Bronchial epithelial cell (primary cell): ENCODE measurements around the gene NRIP3. TPM values are rescaled to one million over a fixed set of nuclear protein-coding genes. Genes with fewer than 3 reads are reported as not detected.
A peak's percentile ranks its signal among the peaks of the same experiment; 100 is the strongest.

Source experiments
- DNase-seq: peaks from one replicate; pipeline ENCODE4 v3.0.0-alpha.2; 2010; ENCODE audit warnings: low read depth
- FAIRE-seq: peaks from 2 replicates; lab custom pipeline; 2011; peaks lifted over from hg19 to GRCh38; lab: Jason Lieb, UNC
- H3K27me3 ChIP-seq: 2 replicates; pipeline ENCODE4 v1.5.1; 2011; ENCODE audit warnings: low read length; ENCODE audit not compliant: control insufficient read depth, insufficient read depth
- H3K36me3 ChIP-seq: 2 replicates; pipeline ENCODE4 v1.5.1; 2011; ENCODE audit warnings: low read length; ENCODE audit not compliant: control insufficient read depth, insufficient read depth
- H3K4me3 ChIP-seq: 2 replicates; pipeline ENCODE4 v1.5.1; 2011; ENCODE audit warnings: mild to moderate bottlenecking, low read depth, low read length, control low read depth
- CTCF ChIP-seq: IDR thresholded peaks from 2 replicates; pipeline ENCODE4 v1.5.1; 2011; ENCODE audit warnings: mild to moderate bottlenecking, moderate library complexity, low read length, control low read depth, inconsistent platforms; ENCODE audit not compliant: insufficient read depth, severe bottlenecking
- total RNA-seq: library from RNA; depleted of rRNA; stranded (reverse); fragments of >200 nt; gene quantifications from 2 replicates; pipeline ENCODE4 v1.2.1, GENCODE V29; 2014

NRIP3 gene
- total RNA-seq, 1 donor from 2014 or later = 1.6 TPM

DNA sequence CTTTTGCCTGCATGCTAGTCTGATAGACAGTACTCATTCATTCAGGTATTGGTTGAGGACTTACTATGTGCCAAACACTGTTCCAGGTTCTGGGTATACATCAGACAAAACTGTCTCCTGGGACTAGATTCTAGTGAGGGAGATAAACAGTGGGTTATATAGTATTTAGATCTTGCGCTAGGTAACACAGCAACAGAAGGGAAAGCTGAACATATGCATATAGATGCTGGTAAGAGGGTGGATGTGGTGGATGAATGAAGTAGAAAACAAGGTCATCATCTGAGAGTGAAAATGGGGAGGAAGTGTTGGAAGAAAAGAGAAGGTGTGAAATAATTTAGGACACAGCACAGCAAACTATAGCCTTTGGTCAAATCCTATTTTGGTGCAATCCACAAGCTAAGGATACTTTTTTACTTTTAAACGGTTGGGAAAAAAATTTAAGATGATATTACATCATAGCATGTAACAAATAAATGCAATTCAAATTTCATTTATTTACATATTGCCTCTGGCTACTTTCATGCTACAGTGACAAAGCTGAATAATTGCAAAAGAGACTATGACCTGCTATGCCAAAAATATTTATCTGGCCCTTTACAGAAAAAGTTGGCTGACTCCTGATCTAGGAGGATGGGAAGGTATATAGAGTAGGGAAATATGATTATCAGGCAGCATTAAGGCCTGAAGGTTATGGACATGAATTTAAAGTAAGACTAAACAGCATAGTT, 32.4 kb downstream of the NRIP3 start:
- Histone ChIP-seq H3K4me3 (no peak overlapping the region), H3K36me3 (no peaks in the 10 kb centered on the region), H3K27me3 (no peaks in the 10 kb centered on the region)
- TF ChIP-seq CTCF = no peak
- FAIRE-seq (no peak), DNase-seq (no peak)

- Histone ChIP-seq H3K27me3 (no peaks in the 10 kb centered on the region), H3K36me3 (no peaks in the 10 kb centered on the region), H3K4me3 (no peak overlapping the region)
- FAIRE-seq (no peak), DNase-seq (no peak)
- TF ChIP-seq CTCF = no peak
Observed at GRCh38 chr11:8967184-8967583, 36.6 kb downstream of the NRIP3 start.

GRCh38 chr11:8964324-8965320, 39.2 kb downstream of the NRIP3 start, which contains the start of gene TMEM9B:
Gene TMEM9B, minus strand, starts transcription at chr11:8964442. Its CDS starts 129 bp downstream, at chr11:8964313.
- Histone ChIP-seq H3K27me3 (no peaks in the 10 kb centered on the region), H3K4me3 (peak within 1 kb of the TSS; percentile 87), H3K36me3 (no peaks in the 10 kb centered on the region)
- TF ChIP-seq CTCF = no peak
- FAIRE-seq (no peak), DNase-seq (peak; percentile 73)

GRCh38 chr11:8963569-8964323, 40.1 kb downstream of the NRIP3 start:
- FAIRE-seq = no peak
- DNase-seq = peak; percentile 77
- no peaks in the 10 kb centered on the region for H3K27me3 ChIP-seq
- no peaks in the 10 kb centered on the region for H3K36me3 ChIP-seq
- no peak for TF ChIP-seq CTCF
- peak overlapping the region; percentile 87 for H3K4me3 ChIP-seq

- FAIRE-seq = no peak
- H3K4me3 ChIP-seq = no peak overlapping the region
- H3K36me3 ChIP-seq = no peaks in the 10 kb centered on the region
- no peaks in the 10 kb centered on the region for H3K27me3 ChIP-seq
- TF ChIP-seq CTCF = no peak
- DNase-seq = no peak
Observed at GRCh38 chr11:8962841-8963240, 41.0 kb downstream of the NRIP3 start.
